Esophagus muscularis mucosa (tissue), 4 donors: ENCODE results near the gene BTBD16.

ENCODE experiments used
- EP300 ChIP-seq: sonication (generic); formaldehyde crosslinking; IDR thresholded peaks from one replicate; pipeline ENCODE4 v1.6.1; 2017; ENCODE audit warnings: antibody characterized with exemption
- POLR2A ChIP-seq: fragments of 450-650 bp; IDR thresholded peaks from one replicate; pipeline ENCODE4 v1.6.1; 2017; ENCODE audit warnings: antibody characterized with exemption, moderate library complexity, mild to moderate bottlenecking, low read depth
- POLR2AphosphoS5 ChIP-seq, 2 donors: sonication (generic); formaldehyde crosslinking; IDR thresholded peaks; one replicate each; pipeline ENCODE4 v1.6.1; 2017; ENCODE audit warnings: antibody characterized with exemption in 2 of 2
- TF ChIP-seq, protein P1 (sequence below), 3 experiments: fragments of 200-600 bp in 2 of 3; fragments of 450-650 bp in 1 of 3; sonication (generic) in 2 of 3; IDR thresholded peaks; one replicate each; pipeline ENCODE4 v1.5.1; 2017 to 2019; ENCODE audit warnings: antibody characterized with exemption in 3 of 3, mild to moderate bottlenecking in 2 of 3, moderate library complexity in 1 of 3

DNA sequence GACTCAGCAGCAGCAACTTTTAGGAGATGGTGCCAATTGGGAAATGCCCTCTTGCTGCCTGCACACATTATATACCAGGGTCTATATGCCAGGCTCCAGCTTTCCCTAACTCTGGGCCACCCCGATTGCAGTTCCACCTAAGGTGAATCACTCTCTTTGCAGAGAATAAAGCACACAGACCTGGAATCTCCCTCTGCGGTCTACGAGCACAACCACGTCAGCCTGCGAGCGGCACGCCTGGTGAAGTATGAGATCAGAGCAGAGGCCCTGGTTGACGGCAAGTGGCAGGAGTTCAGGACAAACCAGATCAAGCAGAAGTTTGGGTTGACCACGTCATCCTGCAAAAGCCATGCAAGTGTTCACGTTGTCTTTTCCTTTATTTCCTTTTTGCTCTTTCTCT, 65.2 kb downstream of the BTBD16 start:
- TF ChIP-seq POLR2A = no peak
- TF ChIP-seq, protein P1, sequence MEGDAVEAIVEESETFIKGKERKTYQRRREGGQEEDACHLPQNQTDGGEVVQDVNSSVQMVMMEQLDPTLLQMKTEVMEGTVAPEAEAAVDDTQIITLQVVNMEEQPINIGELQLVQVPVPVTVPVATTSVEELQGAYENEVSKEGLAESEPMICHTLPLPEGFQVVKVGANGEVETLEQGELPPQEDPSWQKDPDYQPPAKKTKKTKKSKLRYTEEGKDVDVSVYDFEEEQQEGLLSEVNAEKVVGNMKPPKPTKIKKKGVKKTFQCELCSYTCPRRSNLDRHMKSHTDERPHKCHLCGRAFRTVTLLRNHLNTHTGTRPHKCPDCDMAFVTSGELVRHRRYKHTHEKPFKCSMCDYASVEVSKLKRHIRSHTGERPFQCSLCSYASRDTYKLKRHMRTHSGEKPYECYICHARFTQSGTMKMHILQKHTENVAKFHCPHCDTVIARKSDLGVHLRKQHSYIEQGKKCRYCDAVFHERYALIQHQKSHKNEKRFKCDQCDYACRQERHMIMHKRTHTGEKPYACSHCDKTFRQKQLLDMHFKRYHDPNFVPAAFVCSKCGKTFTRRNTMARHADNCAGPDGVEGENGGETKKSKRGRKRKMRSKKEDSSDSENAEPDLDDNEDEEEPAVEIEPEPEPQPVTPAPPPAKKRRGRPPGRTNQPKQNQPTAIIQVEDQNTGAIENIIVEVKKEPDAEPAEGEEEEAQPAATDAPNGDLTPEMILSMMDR (IDR thresholded peaks at IDR 0.05) = no peak
- no peak for TF ChIP-seq POLR2AphosphoS5 (IDR thresholded peaks at IDR 0.05)
- no peak for TF ChIP-seq EP300
